ENCODE data around the gene SEMA5A.

GRCh38 chr5:9437741-9438240 is 108.1 kb downstream of the SEMA5A start:
- TF ChIP-seq CTCF (IDR thresholded peaks at IDR 0.05) (no peak), POLR2A (IDR thresholded peaks at IDR 0.05) (no peak)

Measured in lower leg skin (tissue), 3 donors.